ENCODE measurements around the gene ARL3.
"Not testable (repeated sequence)": the region's sequence is repeated elsewhere in the genome, so short reads cannot be mapped to it uniquely, and the experiment has no call there.

The ARL3 gene

DNA sequence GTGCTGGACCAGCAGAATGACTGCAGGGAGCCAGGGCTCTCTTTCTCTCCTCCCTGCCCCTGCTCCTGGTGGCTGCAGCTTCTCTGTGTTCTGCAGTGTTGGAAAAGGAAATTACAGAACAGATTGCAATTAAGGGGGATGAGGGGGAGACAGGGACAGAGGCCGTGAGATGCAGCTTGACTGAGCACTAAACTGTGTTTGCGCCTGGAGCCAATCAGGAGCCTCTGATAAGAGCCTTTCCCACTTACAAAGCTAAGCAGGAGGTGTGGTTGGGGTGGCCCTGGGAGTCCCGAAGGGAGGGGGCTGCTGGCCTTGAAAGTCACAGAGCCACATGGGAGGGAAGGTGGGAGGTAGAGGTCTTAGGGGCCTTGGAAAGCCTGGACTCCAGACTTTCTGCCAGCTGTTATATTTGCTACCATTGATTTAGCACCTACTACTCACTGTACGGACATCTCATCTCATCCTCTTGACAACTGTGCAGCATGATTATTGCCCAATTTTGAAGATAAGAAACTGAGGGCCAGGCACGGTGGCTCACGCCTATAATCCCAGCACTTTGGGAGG lies 43.2 kb downstream of the ARL3 start:
- no peak for DNase-seq (ENCODE audit: low read depth)

DNA sequence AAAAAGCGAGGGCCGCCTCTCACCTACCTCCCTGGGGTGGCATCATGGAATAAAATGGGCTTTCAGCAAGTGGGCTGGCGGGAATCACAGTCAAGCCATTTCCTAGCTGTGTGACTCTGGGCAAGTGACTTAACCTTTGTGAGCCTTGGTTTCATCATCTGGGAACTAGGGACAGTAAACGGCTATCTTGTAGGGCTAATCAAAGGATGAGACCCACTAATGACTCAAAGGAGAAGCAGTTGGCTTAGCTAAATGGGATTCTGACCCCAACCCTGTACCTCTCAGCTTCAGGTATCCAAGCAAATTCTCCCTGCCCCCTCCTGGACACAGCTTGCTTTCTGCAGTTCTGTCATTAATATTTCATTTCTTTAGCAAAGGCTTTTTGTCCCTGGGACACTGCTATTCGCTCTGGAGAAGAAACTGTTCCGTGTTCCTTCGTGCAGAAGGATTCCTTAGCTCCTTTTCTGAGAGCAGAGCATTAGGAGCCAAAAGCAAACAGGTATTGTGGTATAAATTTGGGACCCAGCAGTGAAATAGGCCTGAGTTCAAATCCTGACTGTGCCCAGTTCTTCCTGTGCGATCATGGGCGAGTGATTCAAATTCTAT lies 44.0 kb downstream of the ARL3 start:
- DNase-seq (ENCODE audit: low read depth): no peak

DNA sequence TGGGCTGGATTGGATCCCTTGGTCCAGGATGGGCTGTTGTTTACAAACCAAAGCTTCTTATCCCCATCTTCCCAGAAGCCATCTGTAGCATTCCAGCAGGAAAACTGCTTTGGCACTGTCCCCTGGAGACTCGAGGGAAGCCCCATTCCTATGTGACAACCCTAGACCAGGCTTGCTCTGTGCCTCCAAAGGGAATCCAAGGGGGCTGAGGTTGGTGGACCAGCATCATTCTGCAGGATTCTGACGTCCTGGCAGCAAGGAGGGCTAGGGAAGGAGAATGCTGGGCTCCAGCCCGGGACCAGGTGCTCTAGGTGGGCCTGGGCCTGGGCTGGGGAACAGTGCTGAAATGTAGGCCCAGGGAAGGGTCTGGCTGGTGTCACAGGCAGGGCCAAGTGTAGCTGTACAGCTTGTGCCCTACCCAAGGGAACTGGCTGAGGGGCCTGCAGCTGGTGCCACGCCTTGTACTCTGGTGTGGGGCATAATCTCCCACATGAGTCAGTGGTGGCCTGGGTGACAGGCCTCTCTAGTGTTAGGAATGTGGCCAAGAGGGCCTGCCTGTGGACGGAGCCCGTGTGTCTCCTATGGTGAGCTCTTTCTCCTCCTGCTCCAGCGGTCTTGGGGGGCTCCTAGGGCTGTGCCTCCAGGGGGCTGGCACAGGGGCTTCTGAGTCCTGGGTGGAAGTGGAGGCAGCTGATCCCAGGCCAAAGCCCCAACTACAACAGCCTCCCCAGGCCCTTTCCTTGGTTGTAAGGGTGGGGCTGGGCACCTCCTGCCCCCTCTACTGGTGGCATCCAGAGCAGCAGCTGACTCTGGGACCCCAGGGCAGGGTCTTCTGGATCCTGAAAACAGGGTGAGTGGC lies 44.8 kb downstream of the ARL3 start:
- DNase-seq (ENCODE audit: low read depth): no peak

DNA sequence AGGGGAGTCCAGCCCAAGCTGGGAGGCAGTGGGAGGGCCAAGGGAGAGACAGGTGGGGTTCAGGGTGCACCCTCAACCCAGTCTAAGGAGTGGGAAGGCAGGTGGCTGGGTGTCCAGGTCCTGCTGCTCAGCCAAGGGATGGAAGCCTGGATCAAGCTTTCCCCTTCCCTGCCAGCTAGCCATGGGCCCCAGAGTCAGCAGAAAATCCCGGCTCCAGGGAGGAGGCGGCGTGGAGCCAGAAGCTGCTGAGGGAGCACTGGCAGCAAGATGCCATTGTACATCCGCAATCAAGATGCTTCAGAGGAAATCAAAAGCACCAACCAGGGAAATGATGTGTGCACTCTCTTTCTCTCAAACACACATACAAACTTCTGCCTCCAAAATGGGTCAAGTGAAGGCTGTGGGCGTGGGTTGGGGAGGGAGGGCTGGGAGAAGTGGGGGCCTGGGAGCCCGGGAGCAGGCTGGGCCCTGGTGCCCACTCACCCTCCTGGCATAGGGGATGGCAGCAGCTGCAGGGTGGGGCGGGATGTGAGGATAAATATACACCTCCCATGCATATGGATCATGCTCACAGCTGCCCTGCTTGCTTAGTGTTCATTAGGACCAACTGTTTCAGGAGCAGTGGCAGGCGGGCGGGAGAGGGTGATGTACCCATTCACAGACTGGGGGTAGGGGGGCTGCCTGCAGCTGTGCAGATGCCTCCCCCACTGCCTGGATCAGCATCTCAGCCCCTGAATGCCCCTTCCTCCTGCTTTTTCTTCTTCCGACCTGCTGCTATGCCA lies 45.7 kb downstream of the ARL3 start:
- DNase-seq (ENCODE audit: low read depth): no peak

DNA sequence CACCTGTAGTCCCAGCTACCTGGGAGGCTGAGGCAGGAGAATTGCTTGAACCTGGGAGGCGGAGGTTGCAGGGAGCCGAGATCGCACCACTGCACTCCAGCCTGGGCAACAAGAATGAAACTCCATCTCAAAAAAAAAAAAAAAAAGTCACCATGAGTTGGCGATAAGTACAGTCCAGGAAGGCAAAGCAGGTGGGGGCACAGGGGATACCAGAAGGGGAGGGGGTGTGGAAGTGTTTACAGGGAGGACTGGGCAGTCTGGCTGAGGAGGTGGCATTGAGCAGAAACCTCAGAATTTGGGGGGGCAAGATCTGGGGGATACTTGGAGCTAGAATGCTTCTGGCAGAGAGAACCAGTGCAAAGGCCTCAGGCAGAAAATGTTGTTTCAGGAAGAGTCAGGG lies 46.8 kb downstream of the ARL3 start:
- DNase-seq (ENCODE audit: low read depth): not testable (repeated sequence)

DNA sequence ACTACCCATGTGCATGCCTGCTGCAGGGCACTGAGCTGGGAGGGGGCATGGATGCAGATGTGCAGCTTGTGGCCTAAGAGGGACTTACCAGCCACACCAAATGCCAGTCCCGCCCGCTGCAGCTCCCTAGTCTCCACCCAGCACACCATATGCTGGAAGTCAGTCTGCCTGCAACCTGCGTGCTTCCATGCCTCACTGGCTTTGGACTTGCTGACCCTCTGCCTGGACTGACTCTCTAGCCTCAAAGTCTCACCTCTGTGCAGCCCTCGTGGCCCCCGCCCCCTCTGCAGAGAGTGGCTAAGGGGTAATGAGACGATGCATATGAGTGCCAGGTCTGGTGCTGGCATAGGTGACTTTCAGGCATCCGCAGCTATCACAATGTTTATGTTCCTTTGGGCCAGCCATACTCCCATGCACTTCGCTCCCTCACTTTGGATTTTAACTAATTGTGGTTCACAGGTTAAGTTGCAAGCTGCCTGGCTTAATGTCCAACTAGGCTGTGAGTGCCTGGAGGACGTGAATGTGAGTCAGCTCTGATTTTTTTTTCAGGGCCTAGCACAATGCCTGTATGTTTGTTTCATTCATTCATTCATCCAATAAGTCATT lies 48.2 kb downstream of the ARL3 start:
- DNase-seq (ENCODE audit: low read depth): no peak

DNA sequence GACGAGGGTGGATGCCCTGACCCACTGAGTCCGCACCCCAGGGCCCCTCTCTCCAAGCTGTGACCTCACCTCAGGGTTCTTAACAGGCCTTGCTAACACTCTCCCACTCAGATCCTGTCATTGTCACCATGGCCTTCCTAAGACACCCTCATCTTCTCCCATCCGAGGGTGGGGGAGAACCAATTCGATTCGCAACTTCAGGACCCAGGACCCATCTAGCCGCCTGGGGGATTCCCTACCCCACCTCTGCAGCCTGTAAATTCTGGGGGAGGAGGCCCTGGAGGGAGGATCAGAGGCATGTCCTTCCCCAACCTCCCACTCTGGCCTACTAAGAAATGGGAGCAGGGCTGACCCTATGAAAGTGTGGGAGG lies 52.6 kb downstream of the ARL3 start:
- DNase-seq (ENCODE audit: low read depth): no peak

DNA sequence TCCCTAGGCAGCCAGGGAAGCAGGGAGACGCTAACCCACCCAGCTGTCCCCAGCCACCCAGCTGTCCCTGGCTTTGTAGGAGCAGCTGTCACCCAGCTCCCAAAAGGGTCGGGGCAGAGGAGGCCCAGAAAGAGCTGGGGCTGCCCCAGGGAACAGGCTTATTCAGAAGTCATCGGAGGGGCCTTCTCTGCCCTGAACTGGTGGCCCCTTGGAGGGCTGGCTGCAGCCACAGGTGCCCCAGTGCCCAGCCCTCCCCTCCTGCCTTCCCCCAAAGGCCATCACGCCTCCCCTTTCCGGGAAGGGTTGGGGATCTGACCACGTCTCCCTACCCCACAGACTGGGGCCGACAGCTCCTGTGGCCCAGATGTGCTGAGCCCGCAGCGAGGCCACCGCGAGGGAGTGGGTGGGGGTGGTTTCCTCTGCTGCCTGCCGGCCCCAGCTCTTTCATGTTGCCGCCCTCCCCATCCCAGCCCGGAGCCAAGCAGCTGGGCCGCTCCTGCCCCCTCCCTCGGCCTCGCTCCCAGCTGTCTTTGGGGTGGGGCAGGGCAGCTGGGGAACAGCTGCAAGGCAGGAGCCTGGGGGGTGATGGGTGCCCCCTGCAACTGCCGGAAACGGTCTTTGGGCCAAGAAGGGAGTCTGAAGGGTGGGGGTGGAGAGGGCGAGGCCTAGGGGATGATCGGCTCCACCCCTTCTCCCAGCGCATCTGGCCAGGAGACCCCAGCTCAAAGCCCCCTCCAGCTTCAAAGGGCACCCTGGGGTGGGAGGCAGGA lies 53.1 kb downstream of the ARL3 start:
- peak; percentile 37 for DNase-seq (ENCODE audit: low read depth)

DNA sequence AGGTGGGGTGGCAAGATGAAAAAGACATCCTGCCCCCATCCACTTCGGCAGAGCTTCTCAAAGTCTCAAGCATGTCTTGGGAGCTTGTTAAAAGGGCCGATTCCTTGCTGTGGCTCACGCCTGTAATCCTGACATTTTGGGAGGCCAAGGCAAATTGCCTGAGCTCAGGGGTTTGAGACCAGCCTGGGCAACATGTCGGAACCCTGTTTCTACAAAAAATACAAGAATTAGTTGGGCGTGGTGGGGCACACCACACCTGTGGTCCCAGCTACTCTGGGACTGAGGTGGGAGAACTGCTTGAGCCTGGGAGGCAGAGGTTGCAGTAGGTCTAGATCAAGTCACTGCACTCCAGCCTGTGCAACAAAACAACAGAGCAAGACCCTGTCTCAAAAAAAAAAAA lies 55.4 kb downstream of the ARL3 start:
- no peak for DNase-seq (ENCODE audit: low read depth)

DNA sequence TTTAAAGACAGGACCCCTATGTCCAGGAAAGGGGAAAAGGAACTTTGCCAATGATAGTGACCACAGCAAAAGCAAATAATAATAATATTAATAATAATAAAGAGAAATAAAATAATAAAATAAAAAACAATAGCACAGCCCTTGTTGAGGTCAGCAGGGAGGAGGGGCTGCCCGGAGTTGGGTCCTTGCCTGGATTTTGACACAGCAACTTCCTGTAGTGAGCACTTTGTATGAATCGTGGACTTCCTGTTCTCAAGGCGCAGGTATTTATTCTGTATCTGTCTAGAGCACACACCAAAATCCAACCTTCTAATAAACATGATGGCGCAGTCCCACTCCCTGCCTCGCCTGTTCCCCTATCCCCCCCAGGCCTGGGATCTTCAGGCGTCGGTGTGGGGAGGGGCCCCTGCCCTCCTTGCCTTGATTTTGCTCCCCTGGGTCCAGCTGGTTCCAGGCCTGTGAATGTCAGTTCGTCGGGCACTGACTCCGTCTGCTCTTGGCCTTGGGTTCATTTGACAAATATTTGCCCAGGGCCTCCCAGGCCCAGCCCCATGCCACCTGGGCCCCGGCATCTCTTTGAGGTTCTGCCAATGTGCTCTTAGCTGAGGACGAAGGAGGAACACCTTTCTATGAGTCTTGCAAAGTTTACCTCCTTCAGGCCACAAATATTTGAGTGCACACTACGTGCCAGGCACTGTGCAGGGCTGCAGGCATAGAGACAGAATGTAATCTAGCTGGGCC lies 56.0 kb downstream of the ARL3 start:
- DNase-seq (ENCODE audit: low read depth): no peak

DNA sequence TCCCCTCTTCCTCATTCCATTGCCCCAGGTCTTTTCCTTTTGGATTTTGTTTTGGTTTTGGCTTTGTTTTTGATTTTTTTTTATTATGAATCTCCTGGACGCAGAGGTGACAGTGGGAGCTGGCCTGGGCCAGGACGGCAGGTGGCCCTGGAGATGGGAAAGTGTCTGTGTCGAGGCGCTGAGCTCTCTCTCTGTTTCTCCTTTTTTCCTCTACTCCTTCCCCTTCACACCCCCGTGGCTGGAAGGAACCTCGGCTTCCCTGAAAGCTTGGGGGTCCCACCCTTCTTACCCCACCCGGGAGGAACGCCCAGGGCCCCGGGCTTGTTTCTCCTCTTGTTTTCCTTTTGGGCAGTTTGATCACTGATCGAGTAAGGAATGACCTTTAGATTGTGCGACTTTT lies 56.7 kb downstream of the ARL3 start:
- DNase-seq (ENCODE audit: low read depth): no peak

DNA sequence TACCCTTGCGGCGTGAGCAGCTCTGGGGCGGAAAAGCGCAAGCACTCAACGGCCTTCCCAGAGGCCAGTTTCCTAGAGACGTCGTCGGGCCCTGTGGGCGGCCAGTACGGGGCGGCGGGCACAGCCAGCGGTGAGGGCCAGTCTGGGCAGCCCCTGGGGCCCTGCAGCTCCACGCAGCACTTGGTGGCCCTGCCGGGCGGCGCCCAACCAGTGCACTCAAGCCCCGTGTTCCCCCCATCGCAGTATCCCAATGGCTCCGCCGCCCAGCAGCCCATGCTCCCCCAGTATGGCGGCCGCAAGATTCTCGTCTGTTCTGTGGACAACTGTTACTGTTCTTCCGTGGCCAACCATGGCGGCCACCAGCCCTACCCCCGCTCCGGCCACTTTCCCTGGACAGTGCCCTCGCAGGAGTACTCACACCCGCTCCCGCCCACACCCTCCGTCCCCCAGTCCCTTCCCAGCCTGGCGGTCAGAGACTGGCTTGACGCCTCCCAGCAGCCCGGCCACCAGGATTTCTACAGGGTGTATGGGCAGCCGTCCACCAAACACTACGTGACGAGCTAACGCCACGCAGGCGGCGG lies 57.3 kb downstream of the ARL3 start:
- DNase-seq (ENCODE audit: low read depth): no peak

DNA sequence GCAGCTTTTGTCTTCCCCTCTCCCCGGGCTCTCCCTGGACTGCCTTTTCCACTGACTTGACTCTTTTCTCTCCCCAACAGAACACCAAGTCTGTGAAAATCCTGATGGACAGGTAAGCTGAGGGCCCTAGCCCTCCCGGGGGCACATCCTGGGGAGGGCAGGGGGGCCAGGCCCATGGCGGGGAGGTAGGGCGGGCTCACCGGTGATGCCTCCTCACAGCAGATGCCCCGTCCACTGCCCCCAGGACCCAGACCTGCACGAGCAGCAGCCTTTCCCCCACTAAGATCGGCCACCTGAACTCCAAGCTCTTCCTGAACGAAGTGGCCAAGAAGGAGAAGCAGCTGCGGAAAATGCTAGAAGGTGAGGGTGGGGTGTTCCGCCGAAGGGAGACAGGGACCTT lies 58.2 kb downstream of the ARL3 start:
- DNase-seq (ENCODE audit: low read depth): no peak

DNA sequence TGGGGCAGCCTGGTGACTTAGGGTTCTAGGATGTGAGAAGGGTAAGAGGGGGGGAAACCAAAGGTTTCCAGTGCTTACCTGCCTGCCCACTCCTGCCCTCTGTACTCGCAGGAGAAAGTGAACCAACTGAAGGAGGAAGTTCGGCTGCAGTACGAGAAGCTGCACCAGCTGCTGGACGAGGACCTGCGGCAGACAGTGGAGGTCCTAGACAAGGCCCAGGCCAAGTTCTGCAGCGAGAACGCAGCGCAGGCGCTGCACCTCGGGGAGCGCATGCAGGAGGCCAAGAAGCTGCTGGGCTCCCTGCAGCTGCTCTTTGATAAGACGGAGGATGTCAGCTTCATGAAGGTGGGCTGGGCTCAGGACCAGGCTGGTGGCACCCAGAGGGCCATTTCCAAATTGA lies 59.2 kb downstream of the ARL3 start:
- no peak for DNase-seq (ENCODE audit: low read depth)

DNA sequence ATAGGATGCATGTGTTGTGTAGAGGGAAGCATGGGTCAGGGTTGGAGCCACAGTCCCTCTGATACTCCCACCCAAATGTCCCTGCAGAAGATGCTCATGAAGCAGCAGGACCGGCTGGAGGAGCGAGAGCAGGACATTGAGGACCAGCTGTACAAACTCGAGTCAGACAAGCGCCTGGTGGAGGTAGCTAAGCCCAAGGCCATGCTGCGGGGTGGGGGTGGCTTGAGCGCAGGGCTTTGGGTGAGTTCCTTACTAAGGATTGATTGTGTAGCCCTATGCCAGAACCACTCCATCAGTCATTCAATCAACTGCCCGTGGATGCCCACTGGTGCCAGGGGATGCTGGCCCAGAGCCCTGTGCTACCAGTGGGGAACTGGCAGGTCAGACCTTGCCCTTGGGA lies 59.6 kb downstream of the ARL3 start:
- DNase-seq (ENCODE audit: low read depth): no peak

DNA sequence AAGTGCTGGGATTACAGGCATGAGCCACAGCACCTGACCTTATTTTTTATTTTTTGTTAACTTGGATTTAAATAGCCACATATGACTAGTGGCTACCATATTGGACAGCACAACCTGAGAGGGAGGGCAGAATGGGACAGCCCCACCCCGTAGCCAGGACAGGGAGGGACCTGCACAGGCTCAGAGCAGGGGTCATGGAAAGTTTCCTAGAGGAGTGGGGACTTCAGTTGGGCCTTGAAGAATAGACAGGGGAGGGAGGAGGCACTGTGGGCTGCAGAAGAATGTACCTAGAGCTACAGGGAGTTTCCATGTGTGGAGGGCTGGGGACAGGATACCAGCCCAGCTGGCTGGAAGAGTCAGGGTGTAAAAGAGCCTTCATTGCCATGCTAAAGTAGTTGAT lies 61.1 kb downstream of the ARL3 start:
- DNase-seq (ENCODE audit: low read depth): no peak

DNA sequence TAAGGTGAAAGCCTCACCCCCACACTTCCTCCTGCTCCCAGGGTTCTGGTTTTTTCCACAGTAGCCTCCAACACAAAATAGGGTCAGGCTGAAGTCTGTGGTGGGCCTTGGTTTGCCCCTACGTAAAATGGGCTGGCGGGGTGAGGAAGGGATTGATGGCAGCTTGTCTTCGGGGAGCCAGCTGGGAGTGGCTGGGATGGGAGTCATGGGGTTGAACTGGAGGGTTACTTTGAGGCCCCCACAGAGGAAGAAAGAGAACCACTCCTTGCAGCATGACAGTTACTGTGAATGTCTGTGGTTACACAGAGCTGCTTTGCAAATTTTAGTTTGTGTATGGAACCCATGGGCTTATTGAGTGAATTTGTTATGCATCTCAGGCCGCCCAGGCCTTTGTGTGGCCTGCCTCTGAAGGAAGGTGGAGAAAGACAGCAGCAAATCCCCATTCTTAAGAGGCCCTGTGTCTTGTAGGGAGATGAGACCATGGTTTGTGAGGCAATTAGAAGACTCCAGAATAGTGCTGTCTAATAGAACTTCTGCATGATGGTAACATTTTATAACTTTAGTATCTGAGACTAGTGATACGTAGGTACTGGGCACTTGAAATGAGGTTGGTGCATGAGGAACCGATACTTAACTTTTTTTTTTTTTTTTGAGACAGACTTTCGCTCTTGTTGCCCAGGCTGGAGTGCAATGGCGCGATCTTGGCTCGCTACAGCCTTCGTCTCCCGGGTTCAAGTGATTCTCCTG lies 61.9 kb downstream of the ARL3 start:
- DNase-seq (ENCODE audit: low read depth): no peak

DNA sequence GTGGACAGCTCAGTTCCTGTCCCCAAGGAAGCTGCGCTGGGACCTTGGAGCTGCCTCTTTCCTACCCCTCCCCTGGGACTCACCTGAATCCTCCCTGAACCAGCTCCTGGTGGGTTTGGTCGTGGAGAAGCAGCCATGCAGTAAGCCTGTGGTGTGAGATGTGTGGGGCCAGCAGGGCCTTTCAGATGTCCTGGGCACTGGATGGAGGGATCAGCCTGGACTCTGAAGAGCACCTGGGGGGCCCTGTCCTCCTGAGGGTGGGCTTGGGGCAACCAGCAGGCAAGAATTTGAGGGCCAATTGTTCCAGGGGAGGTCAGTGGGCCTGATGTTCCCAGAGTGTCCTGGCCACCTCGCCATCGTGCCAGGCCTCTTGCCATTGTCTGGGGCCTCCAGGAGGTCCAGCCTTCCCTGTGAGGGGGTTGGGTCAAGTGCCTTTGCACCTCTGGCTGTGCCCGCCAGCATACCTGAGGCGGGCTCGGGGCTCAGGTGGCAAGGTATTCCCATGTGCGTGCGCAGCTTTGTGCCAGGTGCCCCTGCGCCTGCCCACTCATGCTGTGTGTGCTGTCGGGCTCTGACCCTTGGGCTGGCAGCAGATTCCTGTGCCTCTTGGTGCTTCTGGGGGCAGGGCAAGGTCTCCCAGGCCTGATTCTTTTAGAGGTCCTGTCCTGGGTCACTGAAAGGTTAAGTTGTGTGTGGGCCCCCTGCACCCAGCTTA lies 62.6 kb downstream of the ARL3 start:
- no peak for DNase-seq (ENCODE audit: low read depth)

All from activated T-helper 1 cell treated with Interleukin-2 at 50 U/mL for 16 hours (primary cell).